ENCODE results near the gene JPH4.

Gene JPH4

DNA sequence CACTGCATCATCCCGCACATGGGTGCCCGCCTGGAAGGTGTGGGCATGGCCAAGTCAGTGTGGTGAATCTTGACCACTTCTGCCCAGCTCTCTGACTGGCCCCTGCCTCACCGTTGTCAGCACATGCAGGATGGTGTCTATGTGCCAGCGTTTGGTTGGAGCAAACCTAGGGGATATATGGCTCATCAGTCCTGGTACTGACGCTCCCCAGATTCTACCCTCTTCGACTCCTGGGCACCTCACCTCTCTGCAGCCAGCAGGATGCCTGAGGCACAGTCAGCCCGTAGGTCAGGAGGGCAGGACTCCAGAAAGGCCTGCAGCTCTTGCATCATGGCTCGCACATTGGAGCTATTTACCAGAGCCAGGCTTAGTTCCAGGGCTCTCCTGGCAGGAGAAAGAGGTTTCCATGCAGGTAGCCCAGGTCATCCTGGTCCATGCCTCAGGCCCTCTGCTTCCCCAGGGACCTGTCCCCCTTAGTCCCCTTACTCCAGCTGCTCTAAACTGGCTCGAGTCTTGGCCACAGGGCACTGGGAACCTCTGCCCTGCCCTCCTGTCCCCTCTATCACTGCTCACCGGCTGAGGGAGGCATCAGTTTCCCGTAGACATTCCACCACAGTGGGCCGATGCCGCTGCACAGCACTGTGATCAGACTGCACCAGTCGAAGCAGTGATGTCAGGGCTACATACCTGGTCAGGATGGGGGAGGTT lies 15.0 kb downstream of the JPH4 start:
- Histone ChIP-seq H3K27ac (ENCODE audit: low read depth, low read length) (no peak overlapping the region), H3K4me1 (ENCODE audit: control insufficient read depth, low read length) (peaks cover 17% of the 10 kb centered on the region), H3K9me2 (replicated peaks; ENCODE audit: control insufficient read depth, low read length) (no peaks in the 10 kb centered on the region), H3K27me3 (ENCODE audit: control insufficient read depth, low read length) (no peaks in the 10 kb centered on the region), H3K4me2 (ENCODE audit: low read length) (no peak overlapping the region), H3K9me3 (ENCODE audit: control insufficient read depth, insufficient read depth, low read length) (no peaks in the 10 kb centered on the region), H3K4me3 (ENCODE audit: low read length) (no peak overlapping the region), H3F3A (ENCODE audit: control insufficient read depth, insufficient read depth) (peaks cover 3% of the 10 kb centered on the region; the same call in 1 of the 2 replicates), H4K20me1 (ENCODE audit: control insufficient read depth, insufficient read depth, low read depth, low read length) (0 out of 2 replicates have a peak, but pooled peaks cover 5% of the 10 kb centered on the region), H3K36me3 (ENCODE audit: control insufficient read depth, low read length) (peaks cover 80% of the 10 kb centered on the region), H3K79me2 (ENCODE audit: control insufficient read depth, low read length) (peaks cover 32% of the 10 kb centered on the region)
- TF ChIP-seq EZH2phosphoT487 (IDR thresholded peaks at IDR 0.05; ENCODE audit: borderline replicate concordance, low read length) = no peak
- TF ChIP-seq, protein P1, sequence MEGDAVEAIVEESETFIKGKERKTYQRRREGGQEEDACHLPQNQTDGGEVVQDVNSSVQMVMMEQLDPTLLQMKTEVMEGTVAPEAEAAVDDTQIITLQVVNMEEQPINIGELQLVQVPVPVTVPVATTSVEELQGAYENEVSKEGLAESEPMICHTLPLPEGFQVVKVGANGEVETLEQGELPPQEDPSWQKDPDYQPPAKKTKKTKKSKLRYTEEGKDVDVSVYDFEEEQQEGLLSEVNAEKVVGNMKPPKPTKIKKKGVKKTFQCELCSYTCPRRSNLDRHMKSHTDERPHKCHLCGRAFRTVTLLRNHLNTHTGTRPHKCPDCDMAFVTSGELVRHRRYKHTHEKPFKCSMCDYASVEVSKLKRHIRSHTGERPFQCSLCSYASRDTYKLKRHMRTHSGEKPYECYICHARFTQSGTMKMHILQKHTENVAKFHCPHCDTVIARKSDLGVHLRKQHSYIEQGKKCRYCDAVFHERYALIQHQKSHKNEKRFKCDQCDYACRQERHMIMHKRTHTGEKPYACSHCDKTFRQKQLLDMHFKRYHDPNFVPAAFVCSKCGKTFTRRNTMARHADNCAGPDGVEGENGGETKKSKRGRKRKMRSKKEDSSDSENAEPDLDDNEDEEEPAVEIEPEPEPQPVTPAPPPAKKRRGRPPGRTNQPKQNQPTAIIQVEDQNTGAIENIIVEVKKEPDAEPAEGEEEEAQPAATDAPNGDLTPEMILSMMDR (IDR thresholded peaks at IDR 0.05; ENCODE audit: low read depth, low read length, poor library complexity, severe bottlenecking) = no peak

DNA sequence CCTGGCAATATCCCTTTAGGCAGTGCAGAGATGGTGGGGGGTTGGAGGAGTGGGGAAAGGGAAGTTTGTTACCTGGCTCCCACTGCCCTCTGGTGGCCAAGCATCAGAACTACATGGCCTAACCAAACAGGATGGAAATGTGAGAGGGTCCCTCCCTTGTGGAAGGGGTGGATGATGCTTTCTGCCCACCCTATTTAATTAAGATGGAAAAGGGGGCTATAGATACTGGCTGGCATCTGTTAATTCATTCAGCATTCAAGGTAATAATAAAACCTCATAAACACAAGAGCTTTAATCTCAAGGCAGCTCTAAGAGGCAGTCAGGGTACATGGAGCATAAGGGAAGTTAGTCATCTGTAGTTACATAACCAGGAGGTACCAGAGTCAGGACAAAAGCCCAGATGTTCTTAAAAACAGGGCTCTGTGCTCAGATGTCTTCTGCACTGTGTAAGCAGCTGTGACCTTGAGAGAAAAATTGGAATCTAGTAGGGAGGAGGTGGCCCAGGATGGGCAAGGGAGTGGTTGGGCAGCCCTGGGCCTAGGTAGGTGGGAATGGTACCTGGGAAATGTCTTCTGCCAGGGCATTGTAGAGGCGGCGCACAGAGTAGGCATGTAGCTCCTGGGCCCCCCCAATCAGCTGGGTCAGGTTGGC lies 15.6 kb downstream of the JPH4 start:
- no peak overlapping the region for H3K4me2 ChIP-seq (ENCODE audit: low read length)
- H3K27me3 ChIP-seq (ENCODE audit: control insufficient read depth, low read length) = no peaks in the 10 kb centered on the region
- H3K4me3 ChIP-seq (ENCODE audit: low read length) = no peak overlapping the region
- H4K20me1 ChIP-seq (ENCODE audit: control insufficient read depth, insufficient read depth, low read depth, low read length) = 0 out of 2 replicates have a peak, but pooled peaks cover 5% of the 10 kb centered on the region
- H3K9me2 ChIP-seq (replicated peaks; ENCODE audit: control insufficient read depth, low read length) = no peaks in the 10 kb centered on the region
- peaks cover 12% of the 10 kb centered on the region for H3K4me1 ChIP-seq (ENCODE audit: control insufficient read depth, low read length)
- peaks cover 87% of the 10 kb centered on the region for H3K36me3 ChIP-seq (ENCODE audit: control insufficient read depth, low read length)
- TF ChIP-seq, protein P1 (IDR thresholded peaks at IDR 0.05; ENCODE audit: low read depth, low read length, poor library complexity, severe bottlenecking) = peak; percentile 89
- TF ChIP-seq EZH2phosphoT487 (IDR thresholded peaks at IDR 0.05; ENCODE audit: borderline replicate concordance, low read length) = no peak
- H3K79me2 ChIP-seq (ENCODE audit: control insufficient read depth, low read length) = peaks cover 36% of the 10 kb centered on the region
- peaks cover 3% of the 10 kb centered on the region; the same call in 1 of the 2 replicates for H3F3A ChIP-seq (ENCODE audit: control insufficient read depth, insufficient read depth)
- H3K27ac ChIP-seq (ENCODE audit: low read depth, low read length) = no peak overlapping the region
- no peaks in the 10 kb centered on the region for H3K9me3 ChIP-seq (ENCODE audit: control insufficient read depth, insufficient read depth, low read length)

DNA sequence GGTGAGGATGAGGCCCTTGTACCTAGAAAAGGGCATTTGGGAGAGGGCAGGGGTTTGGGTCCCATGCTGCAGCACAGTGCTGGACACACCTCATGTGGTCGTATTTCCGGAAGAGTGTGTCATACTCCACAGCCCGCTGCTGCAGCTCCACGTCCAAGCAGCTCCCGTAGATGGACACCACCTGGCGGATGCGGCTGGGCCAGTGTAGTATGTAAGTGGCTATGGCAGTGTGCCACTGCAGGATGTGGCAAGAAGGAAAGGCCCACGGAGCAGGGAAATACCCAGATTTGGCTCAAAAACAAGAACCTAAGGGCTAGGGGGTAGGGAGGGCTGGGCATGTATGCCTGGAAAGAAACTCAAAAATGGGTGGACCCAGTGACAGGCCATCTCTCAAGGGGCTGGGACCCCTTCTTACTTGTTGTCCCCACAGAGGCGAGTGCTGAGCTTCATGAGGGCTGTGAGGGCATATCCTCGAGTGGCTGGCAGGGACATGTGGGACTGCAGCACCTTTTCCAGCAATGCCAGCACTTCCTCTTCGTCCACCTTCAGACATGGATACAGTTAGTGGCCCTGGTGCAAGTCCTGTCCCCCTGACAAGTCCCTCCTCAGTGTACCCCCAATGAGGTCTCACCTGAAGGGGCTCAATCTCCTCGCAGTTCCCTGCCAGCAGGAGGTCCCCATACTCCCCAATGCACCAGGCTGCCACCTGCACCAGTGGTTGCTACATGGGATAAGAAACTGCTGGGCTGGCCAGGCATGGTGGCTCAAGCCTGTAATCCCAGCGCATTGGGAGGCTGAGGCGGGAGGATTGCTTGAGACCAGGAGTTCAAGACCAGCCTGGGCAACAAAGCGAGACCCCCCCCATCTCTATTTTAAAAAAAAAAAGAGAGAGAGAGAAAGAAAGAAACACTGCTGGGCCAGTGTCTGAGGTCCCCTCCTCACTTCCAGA lies 16.4 kb downstream of the JPH4 start:
- H3K4me1 ChIP-seq (ENCODE audit: control insufficient read depth, low read length) = peaks cover 19% of the 10 kb centered on the region
- no peak overlapping the region for H3K4me3 ChIP-seq (ENCODE audit: low read length)
- peaks cover 39% of the 10 kb centered on the region for H3K79me2 ChIP-seq (ENCODE audit: control insufficient read depth, low read length)
- peaks cover 10% of the 10 kb centered on the region; the same call in 1 of the 2 replicates for H3F3A ChIP-seq (ENCODE audit: control insufficient read depth, insufficient read depth)
- no peak for TF ChIP-seq EZH2phosphoT487 (IDR thresholded peaks at IDR 0.05; ENCODE audit: borderline replicate concordance, low read length)
- TF ChIP-seq, protein P1 (IDR thresholded peaks at IDR 0.05; ENCODE audit: low read depth, low read length, poor library complexity, severe bottlenecking) = no peak
- H3K9me3 ChIP-seq (ENCODE audit: control insufficient read depth, insufficient read depth, low read length) = no peaks in the 10 kb centered on the region
- H4K20me1 ChIP-seq (ENCODE audit: control insufficient read depth, insufficient read depth, low read depth, low read length) = 0 out of 2 replicates have a peak, but pooled peaks cover 5% of the 10 kb centered on the region
- H3K9me2 ChIP-seq (replicated peaks; ENCODE audit: control insufficient read depth, low read length) = no peaks in the 10 kb centered on the region
- H3K27ac ChIP-seq (ENCODE audit: low read depth, low read length) = no peak overlapping the region
- H3K36me3 ChIP-seq (ENCODE audit: control insufficient read depth, low read length) = peaks cover 89% of the 10 kb centered on the region
- H3K27me3 ChIP-seq (ENCODE audit: control insufficient read depth, low read length) = no peaks in the 10 kb centered on the region
- no peak overlapping the region for H3K4me2 ChIP-seq (ENCODE audit: low read length)
